OCI-LY1 (cell line): ENCODE data around the gene LOC128125822.

Experiments
- H2AFZ ChIP-seq: fragments of 200-600 bp; sonication (generic), shearing (Covaris generic); 2 replicates; pipeline ENCODE4 v1.6.0; 2014; ENCODE audit warnings: antibody characterized with exemption, mild to moderate bottlenecking, low read length
- H3F3A ChIP-seq: fragments of 200-600 bp; sonication (generic), shearing (Covaris generic); 2 replicates; pipeline ENCODE4 v1.6.0; 2014; ENCODE audit warnings: mild to moderate bottlenecking, antibody characterized with exemption, low read length, moderate library complexity; ENCODE audit not compliant: insufficient read depth
- H3K27ac ChIP-seq: fragments of 200-600 bp; sonication (generic); 2 replicates; pipeline ENCODE4 v1.5.1; 2014; ENCODE audit warnings: low read length, mixed run types, mild to moderate bottlenecking, low read depth; ENCODE audit not compliant: poor library complexity, severe bottlenecking
- H3K27me3 ChIP-seq: fragments of 200-600 bp; sonication (generic); 2 replicates; pipeline ENCODE4 v1.6.0; 2014; ENCODE audit warnings: antibody characterized with exemption, mild to moderate bottlenecking, low read length, moderate library complexity; ENCODE audit not compliant: insufficient read depth
- H3K36me3 ChIP-seq: fragments of 200-600 bp; sonication (generic); 2 replicates; pipeline ENCODE4 v1.6.1; 2014; ENCODE audit warnings: mild to moderate bottlenecking, antibody characterized with exemption, low read length, moderate library complexity, mixed read lengths; ENCODE audit not compliant: insufficient read depth
- H3K4me1 ChIP-seq: fragments of 200-600 bp; sonication (generic); 2 replicates; pipeline ENCODE4 v1.5.1; 2014; ENCODE audit warnings: mild to moderate bottlenecking, low read length, moderate library complexity; ENCODE audit not compliant: insufficient read depth, severe bottlenecking
- H3K4me2 ChIP-seq: fragments of 200-600 bp; sonication (generic), shearing (Covaris generic); 2 replicates; pipeline ENCODE4 v1.6.1; 2014; ENCODE audit warnings: low read length
- H3K4me3 ChIP-seq: fragments of 200-600 bp; sonication (generic); 2 replicates; pipeline ENCODE4 v1.5.1; 2014; ENCODE audit warnings: low read length, low read depth, mild to moderate bottlenecking, mixed read lengths; ENCODE audit not compliant: poor library complexity, severe bottlenecking
- H3K79me2 ChIP-seq: fragments of 200-600 bp; shearing (Covaris generic); 2 replicates; pipeline ENCODE4 v1.6.1; 2016; ENCODE audit warnings: mixed run types, low read length, mixed read lengths; ENCODE audit not compliant: insufficient read depth
- H3K9ac ChIP-seq: fragments of 200-600 bp; sonication (generic), shearing (Covaris generic); 2 replicates; pipeline ENCODE4 v1.6.1; 2014; ENCODE audit warnings: mild to moderate bottlenecking, low read length, mixed read lengths
- H3K9me2 ChIP-seq: fragments of 200-600 bp; sonication (generic), shearing (Covaris generic); 2 replicates; pipeline ENCODE4 v1.6.1; 2014; ENCODE audit warnings: low read depth, mild to moderate bottlenecking, low read length, mixed read lengths
- H3K9me3 ChIP-seq: fragments of 200-600 bp; shearing (Covaris generic); 2 replicates; pipeline ENCODE4 v1.6.1; 2014; ENCODE audit warnings: low read length, mixed read lengths
- H4K20me1 ChIP-seq: fragments of 200-600 bp; sonication (generic), shearing (Covaris generic); 2 replicates; pipeline ENCODE4 v1.6.0; 2016; ENCODE audit warnings: mild to moderate bottlenecking, low read length; ENCODE audit not compliant: insufficient read depth
- EZH2 ChIP-seq: fragments of 200-600 bp; sonication (generic), shearing (Covaris generic); IDR thresholded peaks from 2 replicates; pipeline ENCODE4 v1.8.0; 2017; ENCODE audit warnings: borderline replicate concordance, mixed run types, mild to moderate bottlenecking, antibody characterized with exemption, low read length, moderate library complexity, mixed read lengths
- TF ChIP-seq, protein P1 (sequence below): fragments of 200-600 bp; sonication (generic), shearing (Covaris generic); IDR thresholded peaks from 2 replicates; pipeline ENCODE4 v1.5.1; 2017; ENCODE audit warnings: mild to moderate bottlenecking, antibody characterized with exemption, low read length, moderate library complexity, mixed read lengths

The LOC128125822 gene

DNA sequence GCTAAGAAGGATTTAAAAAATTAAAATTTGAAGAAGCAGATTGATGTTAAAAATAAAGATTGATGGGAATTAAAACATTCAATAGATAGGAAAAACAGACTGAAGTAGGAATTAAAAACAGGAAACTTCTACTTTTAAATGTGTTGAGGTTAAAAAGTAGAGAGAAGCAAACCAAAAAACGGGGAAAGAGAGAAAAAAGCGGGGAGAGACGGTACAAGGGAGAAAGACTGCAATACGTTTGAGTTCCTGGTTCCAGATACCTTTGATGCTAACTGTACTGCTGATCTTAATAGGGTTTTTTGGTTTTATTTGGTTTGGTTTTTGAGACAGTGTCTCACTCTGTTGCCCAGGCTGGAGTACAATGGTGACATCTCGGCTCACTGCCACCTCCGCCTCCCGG, 27.0 kb downstream of the LOC128125822 start:
- Histone ChIP-seq H3K27me3 (no peaks in the 10 kb centered on the region), H3K36me3 (no peaks in the 10 kb centered on the region), H3K4me3 (no peak overlapping the region), H4K20me1 (no peaks in the 10 kb centered on the region), H3K4me1 (peaks cover 12% of the 10 kb centered on the region), H3K27ac (no peak overlapping the region), H3K79me2 (no peaks in the 10 kb centered on the region), H3F3A (no peaks in the 10 kb centered on the region), H3K9me3 (no peaks in the 10 kb centered on the region), H2AFZ (peak overlapping the region; percentile 52; the same call in 1 of the 2 replicates), H3K9me2 (no peaks in the 10 kb centered on the region), H3K9ac (no peak overlapping the region), H3K4me2 (no peak overlapping the region)
- TF ChIP-seq, protein P1, sequence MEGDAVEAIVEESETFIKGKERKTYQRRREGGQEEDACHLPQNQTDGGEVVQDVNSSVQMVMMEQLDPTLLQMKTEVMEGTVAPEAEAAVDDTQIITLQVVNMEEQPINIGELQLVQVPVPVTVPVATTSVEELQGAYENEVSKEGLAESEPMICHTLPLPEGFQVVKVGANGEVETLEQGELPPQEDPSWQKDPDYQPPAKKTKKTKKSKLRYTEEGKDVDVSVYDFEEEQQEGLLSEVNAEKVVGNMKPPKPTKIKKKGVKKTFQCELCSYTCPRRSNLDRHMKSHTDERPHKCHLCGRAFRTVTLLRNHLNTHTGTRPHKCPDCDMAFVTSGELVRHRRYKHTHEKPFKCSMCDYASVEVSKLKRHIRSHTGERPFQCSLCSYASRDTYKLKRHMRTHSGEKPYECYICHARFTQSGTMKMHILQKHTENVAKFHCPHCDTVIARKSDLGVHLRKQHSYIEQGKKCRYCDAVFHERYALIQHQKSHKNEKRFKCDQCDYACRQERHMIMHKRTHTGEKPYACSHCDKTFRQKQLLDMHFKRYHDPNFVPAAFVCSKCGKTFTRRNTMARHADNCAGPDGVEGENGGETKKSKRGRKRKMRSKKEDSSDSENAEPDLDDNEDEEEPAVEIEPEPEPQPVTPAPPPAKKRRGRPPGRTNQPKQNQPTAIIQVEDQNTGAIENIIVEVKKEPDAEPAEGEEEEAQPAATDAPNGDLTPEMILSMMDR: no peak
- TF ChIP-seq EZH2: no peak

- Histone ChIP-seq H3F3A (no peaks in the 10 kb centered on the region), H3K79me2 (no peaks in the 10 kb centered on the region), H3K27me3 (no peaks in the 10 kb centered on the region), H3K4me2 (no peak overlapping the region), H3K36me3 (no peaks in the 10 kb centered on the region), H3K27ac (no peak overlapping the region), H2AFZ (no peak overlapping the region), H3K4me3 (no peak overlapping the region), H3K9me2 (no peaks in the 10 kb centered on the region), H3K4me1 (peaks cover 12% of the 10 kb centered on the region), H3K9ac (no peak overlapping the region), H4K20me1 (no peaks in the 10 kb centered on the region), H3K9me3 (no peaks in the 10 kb centered on the region)
- TF ChIP-seq EZH2: no peak
- TF ChIP-seq, protein P1: no peak
Measured at GRCh38 chr6:63600136-63600535, 27.9 kb downstream of the LOC128125822 start.

DNA sequence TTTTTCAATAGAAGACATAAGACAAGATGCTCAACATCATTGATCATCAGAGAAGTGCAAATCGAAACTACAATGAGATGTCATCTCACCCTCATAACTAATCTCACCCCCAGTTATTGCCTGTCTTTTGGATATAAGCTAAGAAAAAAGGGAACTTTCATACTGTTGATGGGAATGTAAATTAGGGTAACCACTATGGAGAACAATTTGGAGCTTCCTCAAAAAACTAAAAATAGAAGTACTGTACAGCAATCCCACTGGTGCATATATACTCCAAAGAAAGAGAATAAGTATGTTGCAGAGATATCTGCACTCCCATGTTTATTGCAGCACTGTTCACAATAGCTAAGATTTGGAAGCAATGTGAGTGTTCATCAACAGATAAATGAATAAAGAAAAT, 37.0 kb downstream of the LOC128125822 start:
- H3K9me3 ChIP-seq: no peaks in the 10 kb centered on the region

More for the DNA sequence above, 37.0 kb downstream of the LOC128125822 start:
- TF ChIP-seq EZH2: no peak
- TF ChIP-seq, protein P1: no peak
- Histone ChIP-seq H3K9ac (no peak overlapping the region), H3K27ac (no peak overlapping the region), H2AFZ (no peak overlapping the region), H3F3A (no peaks in the 10 kb centered on the region), H3K4me3 (no peak overlapping the region), H3K4me1 (no peaks in the 10 kb centered on the region), H3K79me2 (no peaks in the 10 kb centered on the region), H3K27me3 (no peaks in the 10 kb centered on the region), H3K9me2 (no peaks in the 10 kb centered on the region), H3K4me2 (no peak overlapping the region), H3K36me3 (no peaks in the 10 kb centered on the region), H4K20me1 (no peaks in the 10 kb centered on the region)
